NCI-H774 (cell line): Measurements from ENCODE around the gene MYOC.
"Not testable (repeated sequence)": the region's sequence is repeated elsewhere in the genome, so short reads cannot be mapped to it uniquely, and the experiment has no call there.

Source experiments
- DNase-seq: peaks from one replicate; lab custom pipeline; 2025; lab: John Stamatoyannopoulos, UW

MYOC gene

GRCh38 chr1:171606402-171606941 lies 46.0 kb downstream of the MYOC start:
- DNase-seq = no peak

- not testable (repeated sequence) for DNase-seq
Observed at GRCh38 chr1:171603042-171603441, 49.4 kb downstream of the MYOC start.

- DNase-seq = no peak
Observed at GRCh38 chr1:171600862-171601261, 51.6 kb downstream of the MYOC start.

- DNase-seq = not testable (repeated sequence)
Observed at GRCh38 chr1:171600310-171600709, 52.2 kb downstream of the MYOC start.

- no peak for DNase-seq
Observed at GRCh38 chr1:171597203-171597602, 55.3 kb downstream of the MYOC start.

GRCh38 chr1:171596705-171597104 lies 55.8 kb downstream of the MYOC start:
- DNase-seq = no peak

GRCh38 chr1:171596119-171596518 lies 56.4 kb downstream of the MYOC start:
- DNase-seq = no peak

GRCh38 chr1:171595324-171595723 lies 57.2 kb downstream of the MYOC start:
- DNase-seq = no peak

- no peak for DNase-seq
Observed at GRCh38 chr1:171590022-171590421, 62.5 kb downstream of the MYOC start.

- DNase-seq = no peak
Observed at GRCh38 chr1:171588230-171588629, 64.3 kb downstream of the MYOC start.

- DNase-seq = no peak
Observed at GRCh38 chr1:171585715-171586114, 66.8 kb downstream of the MYOC start.
